ENCODE measurements around the gene LMAN2L.

Gene LMAN2L

DNA sequence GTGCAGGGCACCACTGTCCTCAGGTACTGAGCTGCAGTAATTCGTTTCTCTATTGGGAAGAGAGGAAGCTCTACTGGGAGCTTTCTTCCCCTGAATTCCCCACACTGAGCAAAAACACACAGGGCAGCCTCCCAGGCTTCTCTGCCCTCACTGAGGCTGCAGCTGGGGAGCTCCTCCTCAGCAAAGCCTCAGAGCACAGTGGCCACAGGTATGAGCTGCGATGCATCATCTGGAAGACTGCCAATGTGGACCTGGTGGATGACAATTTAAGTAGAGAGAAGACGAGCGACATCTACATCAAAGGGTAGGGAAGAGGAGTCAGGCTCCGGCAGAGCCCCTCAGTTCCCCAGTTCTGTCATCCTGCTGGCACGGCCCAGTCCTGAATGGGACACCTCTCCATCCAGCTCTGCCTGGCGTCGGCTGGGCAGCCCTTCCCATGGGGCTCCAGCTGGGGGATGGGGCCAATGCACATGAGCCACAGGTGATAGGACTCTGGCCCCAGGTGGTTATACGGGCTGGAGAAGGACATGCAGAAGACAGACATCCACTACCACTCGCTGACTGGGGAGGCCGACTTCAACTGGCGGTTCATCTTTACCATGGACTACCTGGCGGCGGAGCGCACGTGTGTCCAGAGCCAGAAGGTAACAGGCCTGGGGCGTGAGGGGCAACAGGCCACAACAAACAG is 37.6 kb downstream of the LMAN2L start:
- DNase-seq = no peak

GRCh38 chr2:96701636-96702035 is 38.2 kb downstream of the LMAN2L start:
- no peak for DNase-seq

- no peak for DNase-seq
Observed at GRCh38 chr2:96700086-96700485, 39.8 kb downstream of the LMAN2L start.

- DNase-seq = no peak
Observed at GRCh38 chr2:96699621-96700020, 40.2 kb downstream of the LMAN2L start.

DNA sequence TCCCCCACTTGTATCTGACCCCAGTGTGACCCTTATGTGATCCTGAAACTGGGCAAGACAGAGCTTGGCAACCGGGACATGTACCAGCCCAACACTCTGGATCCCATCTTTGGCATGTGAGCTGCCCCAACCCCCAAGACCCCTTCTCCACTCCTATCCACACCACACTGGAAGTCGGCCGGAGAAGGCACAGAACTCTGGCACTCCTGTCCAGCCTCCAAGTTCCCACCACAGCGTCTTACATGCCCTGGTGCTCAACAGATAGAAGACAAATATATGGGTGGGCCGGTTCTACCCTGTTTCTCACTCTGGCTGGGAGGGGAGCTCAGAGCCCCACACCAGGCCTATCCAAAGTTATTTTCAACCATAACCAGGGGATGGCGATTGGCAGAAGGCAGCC is 40.8 kb downstream of the LMAN2L start:
- DNase-seq = no peak

- DNase-seq = no peak
Observed at GRCh38 chr2:96698221-96698861, 41.5 kb downstream of the LMAN2L start.

DNA sequence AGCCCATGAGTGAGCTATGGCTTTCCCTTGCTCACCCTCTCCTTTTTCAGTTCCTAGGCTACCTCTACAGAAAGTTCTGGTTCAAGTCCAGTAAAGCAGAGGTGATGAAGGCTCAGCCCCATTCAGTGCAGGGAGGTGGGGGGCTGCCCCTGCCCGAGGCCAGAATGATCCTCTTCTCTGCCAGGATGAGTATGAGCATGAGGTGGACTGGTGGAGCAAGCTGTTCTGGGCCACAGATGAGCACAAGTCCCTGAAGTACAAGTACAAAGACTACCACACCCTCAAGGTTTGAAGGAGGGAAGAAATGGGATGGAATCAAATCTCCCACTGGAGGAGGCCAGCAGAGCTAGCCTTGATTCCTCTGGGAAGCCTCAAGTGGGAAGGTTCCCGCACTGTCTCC is 42.4 kb downstream of the LMAN2L start:
- DNase-seq = no peak

DNA sequence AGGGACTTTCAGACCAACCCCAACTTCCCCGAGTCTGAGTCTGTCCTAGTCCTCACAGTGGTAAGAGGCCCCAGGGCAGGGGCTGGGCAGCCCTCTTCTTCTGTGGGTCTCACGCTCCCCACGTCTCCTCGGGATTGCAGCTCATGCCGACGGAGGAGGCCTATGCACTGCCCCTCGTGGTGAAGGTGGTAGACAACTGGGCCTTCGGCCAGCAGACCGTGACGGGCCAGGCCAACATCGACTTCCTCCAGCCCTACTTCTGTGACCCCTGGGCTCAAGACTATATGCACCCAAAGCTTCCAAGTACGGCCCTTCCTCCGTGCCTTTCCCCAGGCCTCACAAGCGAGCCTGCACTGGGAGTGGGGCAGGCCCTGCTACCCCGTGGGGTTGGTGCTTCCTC is 44.3 kb downstream of the LMAN2L start:
- no peak for DNase-seq

- DNase-seq = no peak
Observed at GRCh38 chr2:96694816-96695455, 44.9 kb downstream of the LMAN2L start.

DNA sequence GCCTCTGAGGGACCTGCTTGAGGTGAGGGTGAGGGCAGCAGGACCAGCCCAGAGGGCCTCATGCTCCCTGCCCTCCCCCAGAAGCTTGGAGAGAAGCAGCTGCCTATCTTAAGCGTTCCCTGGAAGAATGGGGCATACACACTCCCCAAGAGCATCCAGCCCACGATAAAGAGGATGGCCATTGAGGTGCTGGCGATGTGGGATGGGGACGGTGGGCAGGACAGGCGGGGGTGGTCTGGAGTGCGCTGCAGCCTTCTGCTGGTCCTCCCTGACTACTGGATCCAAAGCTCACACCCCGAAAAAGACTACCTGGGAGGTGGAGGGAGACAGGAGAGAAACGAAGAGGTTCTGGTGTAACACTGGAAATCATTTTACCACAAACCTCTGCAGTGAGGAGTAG is 45.6 kb downstream of the LMAN2L start:
- no peak for DNase-seq

- DNase-seq = peak; percentile 31
Observed at GRCh38 chr2:96693286-96694200, 46.3 kb downstream of the LMAN2L start.

GRCh38 chr2:96692094-96692971 is 47.5 kb downstream of the LMAN2L start:
- no peak for DNase-seq

DNA sequence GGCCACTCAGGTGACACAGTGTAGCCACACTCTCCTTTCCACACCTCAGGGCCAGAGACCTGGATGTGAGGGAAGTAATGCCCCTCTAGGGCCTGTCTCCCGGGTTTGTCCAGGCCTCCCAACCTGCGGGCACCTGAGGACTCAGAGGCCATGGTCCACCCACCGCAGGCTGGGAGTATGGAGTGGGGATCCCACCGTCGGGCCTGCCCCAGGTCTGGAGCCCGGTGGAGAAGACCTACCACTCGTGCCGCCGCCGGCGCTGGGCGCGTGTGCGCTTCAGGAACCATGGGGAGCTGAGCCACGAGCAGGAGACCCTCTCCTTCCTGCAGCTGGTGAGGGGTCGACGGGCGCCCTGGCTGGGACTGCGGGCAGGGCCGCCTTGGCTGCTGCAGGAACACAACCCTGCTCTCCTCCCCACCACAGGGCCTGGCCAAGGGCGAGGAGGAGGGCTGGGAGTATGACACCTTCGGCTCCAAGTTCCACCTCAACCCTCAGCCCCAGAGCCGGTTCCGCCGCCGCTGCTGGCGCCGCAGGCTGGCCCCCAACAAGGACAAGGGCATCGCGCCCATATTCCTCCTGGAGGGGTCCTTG is 48.7 kb downstream of the LMAN2L start:
- DNase-seq = no peak

DNA sequence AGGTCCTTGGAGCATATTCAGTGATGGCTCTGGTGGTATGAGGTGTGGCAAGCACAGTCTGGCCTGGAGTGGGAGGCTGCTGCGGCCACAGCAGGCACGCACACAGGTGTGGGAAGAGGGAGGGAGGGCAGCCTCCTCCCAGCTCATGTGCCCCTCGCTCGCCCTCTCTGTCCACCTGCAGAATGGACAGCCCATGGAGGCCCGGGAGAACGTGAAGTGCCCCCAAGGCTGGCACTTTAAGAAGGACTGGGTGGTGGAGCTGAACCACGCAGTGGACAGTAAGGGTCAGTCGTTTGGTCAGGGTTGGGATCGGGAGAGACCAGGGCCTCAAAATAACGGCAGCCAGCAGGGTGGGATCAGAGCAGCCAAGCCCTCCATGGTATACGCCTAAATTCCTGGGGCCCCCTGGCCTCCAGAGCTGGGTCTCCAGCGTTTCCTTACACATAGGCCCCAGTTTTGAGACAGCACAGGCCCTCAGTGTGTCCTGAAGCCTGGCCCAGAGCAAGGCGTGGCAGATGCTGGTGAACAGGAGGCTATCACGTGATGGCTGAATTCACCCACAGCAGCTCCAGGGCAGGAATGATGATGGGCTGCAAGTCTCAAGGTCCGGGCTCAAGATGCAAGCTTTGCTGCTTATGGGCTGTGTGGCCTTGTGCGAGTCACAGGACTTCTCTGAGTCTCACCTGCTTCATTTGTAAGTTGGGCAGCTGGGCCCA is 49.4 kb downstream of the LMAN2L start:
- no peak for DNase-seq

- no peak for DNase-seq
Observed at GRCh38 chr2:96689431-96689991, 50.4 kb downstream of the LMAN2L start.

- DNase-seq = no peak
Observed at GRCh38 chr2:96688649-96689430, 51.0 kb downstream of the LMAN2L start.

DNA sequence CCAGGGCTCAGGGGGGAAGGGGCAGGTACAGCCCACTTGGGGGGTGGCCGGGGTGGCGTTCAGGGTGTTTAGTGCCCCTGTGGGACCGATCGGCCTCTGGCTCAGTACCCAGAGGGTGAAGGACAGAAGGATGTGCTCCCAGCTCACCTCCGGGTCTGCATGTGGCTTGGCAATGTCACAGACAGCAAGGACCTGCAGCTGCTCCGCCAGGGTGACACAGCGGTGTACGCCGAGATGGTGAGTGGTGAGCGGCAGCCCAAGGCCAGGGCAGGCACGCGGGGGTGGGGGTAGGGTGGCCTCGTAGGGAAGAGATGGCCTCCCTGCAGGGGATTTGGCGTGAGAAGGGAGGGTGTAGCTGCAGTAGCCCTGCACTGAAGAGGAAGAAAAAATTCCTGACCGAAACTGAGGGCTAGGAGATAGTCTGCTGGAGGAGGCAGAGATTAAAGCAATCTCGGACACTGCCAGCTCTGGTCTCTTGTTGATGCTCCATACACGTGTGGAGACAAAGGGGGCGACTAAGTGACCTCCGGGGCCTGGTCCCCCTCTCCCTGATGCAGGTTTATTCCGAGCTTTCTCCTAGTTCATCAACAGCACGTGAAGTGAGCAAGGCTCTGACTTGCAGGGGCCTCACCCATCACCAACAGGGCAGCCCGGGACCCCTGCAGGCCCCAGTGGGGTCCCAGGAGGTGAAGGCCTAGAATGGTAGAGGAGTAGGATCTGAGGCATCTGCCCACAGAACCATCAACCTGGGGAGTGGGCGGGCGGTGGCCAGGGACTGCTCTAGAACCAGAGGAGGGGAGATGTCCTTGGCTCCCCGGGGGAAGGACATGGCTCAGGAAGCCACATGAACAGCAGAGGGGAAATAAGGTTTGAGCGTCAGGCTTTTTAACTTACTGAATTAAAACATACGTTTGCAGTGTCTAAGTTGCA is 51.9 kb downstream of the LMAN2L start:
- DNase-seq = no peak

- DNase-seq = no peak
Observed at GRCh38 chr2:96687266-96687665, 52.6 kb downstream of the LMAN2L start.
